HG03025 (cell line): ENCODE data around the gene BHLHE23.
"Not testable (repeated sequence)": the region's sequence is repeated elsewhere in the genome, so short reads cannot be mapped to it uniquely, and the experiment has no call there.

Experiments
- ATAC-seq: cut with Tn5 transposase; IDR thresholded peaks from one replicate; pipeline ENCODE4 v1.9.1; 2021; ENCODE audit warnings: mild to moderate bottlenecking, moderate library complexity; ENCODE audit not compliant: unreplicated experiment, low FRiP score

The BHLHE23 gene

DNA sequence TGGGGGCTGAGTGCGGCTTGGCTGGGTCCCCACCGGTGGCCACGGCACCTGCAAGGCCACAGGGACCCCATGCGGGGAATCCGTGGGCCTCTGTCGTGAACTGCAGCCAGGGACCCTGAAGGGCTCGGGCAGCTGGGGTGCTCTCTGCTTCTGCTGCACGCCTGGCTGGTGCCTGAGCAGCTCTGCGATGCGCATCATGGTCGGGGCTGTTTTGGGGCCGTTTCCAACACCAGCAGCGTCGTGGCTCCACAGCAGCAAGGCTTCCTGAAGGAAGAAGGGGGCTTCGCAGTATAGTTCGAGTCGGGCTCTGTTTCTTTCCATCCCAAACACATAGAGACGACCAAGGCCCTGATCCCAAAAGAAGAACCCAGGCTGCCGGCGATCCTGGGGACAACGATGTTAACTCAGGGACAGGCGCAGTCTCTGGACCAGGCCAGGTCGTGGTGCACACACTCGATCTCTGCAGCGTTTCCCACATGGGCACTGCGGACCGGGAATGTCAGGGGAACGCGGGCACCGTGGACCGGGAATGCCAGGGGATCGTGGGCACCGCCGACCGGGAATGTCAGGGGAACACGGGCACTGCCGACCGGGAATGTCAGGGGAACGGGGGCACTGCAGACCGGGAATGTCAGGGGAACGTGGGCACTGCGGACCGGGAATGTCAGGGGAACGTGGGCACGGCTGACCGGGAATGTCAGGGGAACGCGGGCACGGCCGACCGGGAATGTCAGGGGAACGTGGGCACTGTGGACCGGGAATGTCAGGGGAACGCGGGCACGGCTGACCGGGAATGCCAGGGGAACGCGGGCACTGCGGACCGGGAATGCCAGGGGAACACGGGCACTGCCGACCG is 36.8 kb upstream of the BHLHE23 start:
- no peak for ATAC-seq

- ATAC-seq = no peak
Measured at GRCh38 chr20:63042448-63043071, 35.8 kb upstream of the BHLHE23 start.

- ATAC-seq = no peak
Measured at GRCh38 chr20:63041776-63042175, 35.0 kb upstream of the BHLHE23 start.

GRCh38 chr20:63037669-63038268 is 31.0 kb upstream of the BHLHE23 start:
- no peak for ATAC-seq

GRCh38 chr20:63036291-63036690 is 29.5 kb upstream of the BHLHE23 start:
- no peak for ATAC-seq

DNA sequence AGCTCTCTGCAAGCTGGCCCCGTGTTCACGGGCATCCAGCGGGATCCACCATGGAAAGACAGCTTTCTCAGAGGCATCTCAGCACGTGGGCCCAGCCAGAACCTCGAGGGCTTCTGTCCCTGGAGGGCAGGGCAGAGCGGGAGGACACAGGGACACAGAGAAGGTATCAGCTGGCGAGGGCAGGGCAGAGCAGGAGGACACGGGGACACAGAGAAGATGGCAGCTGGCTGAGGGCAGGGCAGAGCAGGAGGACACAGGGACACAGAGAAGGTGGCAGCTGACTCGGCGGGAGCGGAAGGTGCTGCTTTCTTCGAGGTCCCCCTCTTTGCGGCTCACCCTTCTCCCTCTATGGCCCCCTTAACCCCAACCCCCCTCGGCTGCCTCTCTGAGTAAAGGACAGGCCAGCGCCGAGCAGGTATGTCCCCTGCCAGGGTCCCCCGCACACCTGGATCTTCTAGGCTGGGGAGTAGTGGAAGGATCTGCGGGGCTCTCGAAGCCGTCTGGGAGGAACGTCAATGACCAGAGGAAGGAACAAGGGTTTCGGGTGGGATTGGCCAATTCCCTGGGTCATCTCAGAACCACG is 28.9 kb upstream of the BHLHE23 start:
- no peak for ATAC-seq

DNA sequence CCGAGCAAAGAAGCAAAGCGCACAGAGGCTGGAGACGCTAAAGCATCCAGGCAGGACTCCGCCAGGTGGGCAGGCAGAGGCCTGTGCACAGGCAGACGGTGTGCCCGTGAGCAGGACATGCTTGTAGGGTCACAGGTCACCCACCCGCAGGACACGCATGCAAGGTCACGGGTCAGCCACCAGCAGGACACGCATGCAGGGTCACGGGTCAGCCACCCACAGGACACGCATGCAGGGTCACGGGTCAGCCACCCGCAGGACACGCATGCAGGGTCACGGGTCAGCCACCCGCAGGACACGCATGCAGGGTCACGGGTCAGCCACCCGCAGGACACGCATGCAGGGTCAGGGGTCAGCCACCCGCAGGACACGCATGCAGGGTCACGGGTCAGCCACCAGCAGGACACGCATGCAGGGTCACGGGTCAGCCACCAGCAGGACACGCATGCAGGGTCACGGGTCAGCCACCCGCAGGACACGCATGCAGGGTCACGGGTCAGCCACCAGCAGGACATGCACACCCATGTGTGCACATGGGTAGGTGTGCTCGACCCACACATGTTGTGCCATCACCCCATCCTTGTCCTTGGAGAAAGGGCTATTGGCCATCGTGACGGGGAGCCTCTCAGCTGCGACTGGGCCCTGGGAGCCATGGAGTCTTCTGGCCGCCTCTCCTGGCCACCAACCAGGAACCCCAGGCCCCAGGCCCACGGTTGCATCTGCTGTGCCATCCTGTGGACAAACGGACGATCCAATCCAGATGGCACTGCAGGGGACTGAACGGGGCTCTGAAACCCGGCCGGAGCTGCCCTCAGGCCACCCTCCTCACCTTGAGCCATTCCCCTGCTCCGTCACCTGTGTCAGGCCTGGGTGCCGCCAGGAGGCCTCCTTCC is 28.2 kb upstream of the BHLHE23 start:
- not testable (repeated sequence) for ATAC-seq

- ATAC-seq = no peak
Measured at GRCh38 chr20:63033794-63034709, 27.3 kb upstream of the BHLHE23 start.

- no peak for ATAC-seq
Measured at GRCh38 chr20:63032861-63033793, 26.4 kb upstream of the BHLHE23 start.

GRCh38 chr20:63032026-63032800 is 25.4 kb upstream of the BHLHE23 start:
- ATAC-seq = no peak

- no peak for ATAC-seq
Measured at GRCh38 chr20:63031251-63032014, 24.7 kb upstream of the BHLHE23 start.

GRCh38 chr20:63029358-63030121 is 22.8 kb upstream of the BHLHE23 start:
- no peak for ATAC-seq

- no peak for ATAC-seq
Measured at GRCh38 chr20:63028461-63028921, 21.7 kb upstream of the BHLHE23 start.

DNA sequence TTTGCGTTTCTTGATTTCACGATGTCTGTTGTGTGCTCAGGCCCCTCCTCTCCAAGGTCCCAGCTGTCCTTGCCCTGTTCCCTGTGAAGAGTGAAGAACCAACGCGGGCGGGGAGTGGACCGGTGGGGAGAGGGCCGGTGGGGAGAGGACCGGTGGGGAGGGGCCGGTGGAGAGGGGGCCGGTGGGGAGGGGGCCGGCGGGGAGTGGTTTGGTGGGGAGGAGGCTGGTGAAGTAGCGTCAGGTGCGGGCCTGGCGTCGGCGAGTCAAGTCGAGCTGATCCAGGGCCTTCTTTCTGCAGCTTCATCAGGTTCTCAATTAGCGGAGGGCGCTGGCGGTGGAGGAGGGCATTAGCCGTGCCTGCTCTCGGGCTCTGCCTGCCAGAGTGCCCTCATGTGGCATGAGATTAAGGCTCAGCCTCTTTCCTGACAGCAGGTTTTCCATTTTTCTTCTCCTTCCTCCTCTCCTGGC is 21.2 kb upstream of the BHLHE23 start:
- ATAC-seq = no peak

- ATAC-seq = no peak
Measured at GRCh38 chr20:63027221-63027921, 20.6 kb upstream of the BHLHE23 start.
